ENCODE results near the gene RNF220.

DNA sequence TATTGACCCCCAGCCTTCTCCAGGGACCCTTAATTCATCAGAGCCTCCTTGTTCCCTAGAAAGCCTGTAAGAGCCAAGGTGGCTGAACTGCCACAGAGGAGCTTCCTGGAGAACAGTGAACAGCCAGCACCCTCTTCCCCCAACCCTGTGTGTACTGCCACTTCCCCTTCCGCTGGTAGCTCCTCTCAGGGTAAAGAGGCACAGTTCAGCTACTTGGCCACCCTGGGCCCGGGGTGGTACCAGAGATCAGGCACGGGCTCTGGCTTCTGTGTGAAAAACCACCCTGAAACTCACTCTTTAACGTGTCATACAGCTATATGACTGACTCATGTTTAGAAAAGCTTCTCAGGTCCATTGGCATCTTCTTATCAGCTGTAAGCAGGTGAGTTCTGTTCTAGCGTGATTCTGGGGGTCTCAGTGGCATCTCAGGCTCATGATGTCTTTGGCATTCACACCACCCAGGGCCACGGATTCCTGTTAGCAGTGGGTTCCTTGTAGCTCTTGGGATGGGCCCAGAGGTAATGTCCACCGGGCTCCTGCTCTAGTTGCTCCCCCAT is 291.8 kb downstream of the RNF220 start:
- TF ChIP-seq, protein P1, sequence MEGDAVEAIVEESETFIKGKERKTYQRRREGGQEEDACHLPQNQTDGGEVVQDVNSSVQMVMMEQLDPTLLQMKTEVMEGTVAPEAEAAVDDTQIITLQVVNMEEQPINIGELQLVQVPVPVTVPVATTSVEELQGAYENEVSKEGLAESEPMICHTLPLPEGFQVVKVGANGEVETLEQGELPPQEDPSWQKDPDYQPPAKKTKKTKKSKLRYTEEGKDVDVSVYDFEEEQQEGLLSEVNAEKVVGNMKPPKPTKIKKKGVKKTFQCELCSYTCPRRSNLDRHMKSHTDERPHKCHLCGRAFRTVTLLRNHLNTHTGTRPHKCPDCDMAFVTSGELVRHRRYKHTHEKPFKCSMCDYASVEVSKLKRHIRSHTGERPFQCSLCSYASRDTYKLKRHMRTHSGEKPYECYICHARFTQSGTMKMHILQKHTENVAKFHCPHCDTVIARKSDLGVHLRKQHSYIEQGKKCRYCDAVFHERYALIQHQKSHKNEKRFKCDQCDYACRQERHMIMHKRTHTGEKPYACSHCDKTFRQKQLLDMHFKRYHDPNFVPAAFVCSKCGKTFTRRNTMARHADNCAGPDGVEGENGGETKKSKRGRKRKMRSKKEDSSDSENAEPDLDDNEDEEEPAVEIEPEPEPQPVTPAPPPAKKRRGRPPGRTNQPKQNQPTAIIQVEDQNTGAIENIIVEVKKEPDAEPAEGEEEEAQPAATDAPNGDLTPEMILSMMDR (IDR thresholded peaks at IDR 0.05; ENCODE audit: poor library complexity, severe bottlenecking): no peak
- TF ChIP-seq POLR2AphosphoS5 (IDR thresholded peaks at IDR 0.05) (no peak), EZH2 (IDR thresholded peaks at IDR 0.05; ENCODE audit: borderline replicate concordance, insufficient read depth, low read length, poor library complexity, severe bottlenecking) (no peak)
